Mucosa of rectum (tissue), 2 donors: Measurements from ENCODE around the gene NDUFAB1.
"Not testable (repeated sequence)": the region's sequence is repeated elsewhere in the genome, so short reads cannot be mapped to it uniquely, and the experiment has no call there.

Experiments
- H3K27ac ChIP-seq, 2 donors: one replicate each; pipeline ENCODE4 v1.7.0; 2013; ENCODE audit warnings: inconsistent platforms in 2 of 2, low read depth in 2 of 2, low read length in 2 of 2
- H3K27me3 ChIP-seq, 2 donors: one replicate each; pipeline ENCODE4 v1.7.0; 2013; ENCODE audit warnings: low read length in 2 of 2; ENCODE audit not compliant: control insufficient read depth in 2 of 2, insufficient read depth in 2 of 2
- H3K36me3 ChIP-seq, 2 donors: one replicate each; pipeline ENCODE4 v1.7.0; 2013; ENCODE audit warnings: low read length in 2 of 2; ENCODE audit not compliant: control insufficient read depth in 2 of 2, insufficient read depth in 2 of 2
- H3K4me1 ChIP-seq, 2 donors: one replicate each; pipeline ENCODE4 v1.7.0; 2013; ENCODE audit warnings: low read length in 2 of 2, mild to moderate bottlenecking in 1 of 2; ENCODE audit not compliant: control insufficient read depth in 2 of 2, insufficient read depth in 2 of 2
- H3K4me3 ChIP-seq, 2 donors: one replicate each; pipeline ENCODE4 v1.7.0; 2013; ENCODE audit warnings: low read length in 2 of 2
- H3K9ac ChIP-seq, 2 donors: one replicate each; pipeline ENCODE4 v1.7.0; 2013; ENCODE audit warnings: low read length in 2 of 2, low read depth in 1 of 2, mild to moderate bottlenecking in 1 of 2
- H3K9me3 ChIP-seq, 2 donors: one replicate each; pipeline ENCODE4 v1.7.0; 2013; ENCODE audit warnings: low read length in 2 of 2; ENCODE audit not compliant: control insufficient read depth in 2 of 2
- donor health status: healthy.
- donor health status: Normal muscosa, but diverticular disease.

NDUFAB1 gene

DNA sequence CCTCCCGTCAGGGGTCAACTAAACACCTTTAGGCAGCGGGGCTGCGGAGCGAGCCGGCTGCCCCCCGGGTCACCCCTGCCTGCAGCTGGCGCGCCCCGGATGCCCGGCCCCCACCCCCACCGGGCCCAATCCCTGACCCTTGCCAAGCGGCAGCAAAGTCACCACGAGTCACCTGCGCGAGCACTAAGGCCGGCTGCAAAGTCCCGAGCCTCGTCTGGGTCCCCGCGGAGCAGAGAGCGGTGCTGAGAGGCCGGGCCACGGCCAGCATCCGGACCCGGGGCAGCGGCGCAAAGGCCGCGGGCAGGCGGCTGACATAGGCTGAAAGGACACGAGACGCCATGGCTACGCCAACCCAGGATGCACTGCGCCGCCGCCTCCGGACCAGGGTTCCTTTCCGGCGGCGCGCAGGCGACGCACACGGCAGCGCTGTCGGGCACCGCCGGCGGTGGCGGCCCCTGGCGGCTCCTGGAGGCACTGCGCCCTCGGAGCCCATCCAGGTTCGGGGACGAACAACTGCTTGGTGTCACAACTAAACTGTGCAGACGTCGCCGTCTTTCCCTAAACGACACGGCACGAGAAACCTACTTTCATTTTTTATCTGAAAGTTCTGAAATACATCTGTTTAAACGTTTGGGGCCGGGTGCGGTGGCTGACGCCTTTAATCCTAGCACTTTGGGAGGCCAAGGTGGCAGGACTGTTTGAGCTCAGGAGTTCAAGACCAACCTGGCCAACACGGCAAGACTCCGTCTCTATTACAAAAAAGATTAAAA, at the start of gene NDUFAB1:
Gene NDUFAB1, minus strand, starts transcription at position 366 of the 770 bp plus-strand sequence. Its CDS starts 26 bp downstream, at position 340.
- peaks cover 18 to 27% of the 10 kb centered on the region in 2 donors for H3K36me3 ChIP-seq
- no peaks in the 10 kb centered on the region for H3K9me3 ChIP-seq
- peaks cover 7% of the 10 kb centered on the region in 2 donors for H3K4me1 ChIP-seq
- peak within 1 kb of the TSS; percentile 89 to 94 for H3K4me3 ChIP-seq
- H3K9ac ChIP-seq, result peak within 1 kb of the TSS; percentile 73 to 76
- peak within 1 kb of the TSS; percentile 67 to 76 for H3K27ac ChIP-seq
- no peaks in the 10 kb centered on the region for H3K27me3 ChIP-seq

DNA sequence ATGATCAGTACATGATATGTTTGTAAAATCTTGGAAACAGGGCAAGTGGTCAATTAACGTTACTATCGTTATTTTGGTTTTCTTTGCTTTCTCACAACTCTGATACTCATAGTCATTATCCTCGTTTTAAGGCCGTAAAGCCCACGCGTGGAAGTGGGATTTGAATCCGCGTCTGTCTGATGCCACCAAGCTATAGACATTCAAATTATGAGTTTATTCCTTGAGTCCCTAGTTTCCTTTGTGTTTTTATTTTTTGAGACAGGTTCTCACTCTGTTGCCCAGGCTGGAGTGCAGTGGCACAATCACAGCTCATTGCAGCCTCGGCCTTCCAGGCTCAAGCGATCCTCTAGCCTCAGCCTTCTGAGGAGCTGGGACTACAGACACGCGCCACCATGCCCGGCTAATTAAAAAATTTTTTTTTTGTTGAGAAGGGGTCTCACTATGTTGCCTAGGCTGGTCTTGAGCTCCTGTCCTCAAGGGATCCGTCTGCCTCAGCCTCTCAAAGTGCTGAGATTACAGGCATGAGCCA, 46.2 kb upstream of the NDUFAB1 start:
- H3K4me1 ChIP-seq, result peaks cover 10 to 16% of the 10 kb centered on the region in 2 donors
- H3K9me3 ChIP-seq, result no peaks in the 10 kb centered on the region
- peaks cover 0 to 20% of the 10 kb centered on the region in 2 donors for H3K36me3 ChIP-seq
- peak overlapping the region; percentile 97 to 99 for H3K4me3 ChIP-seq
- no peaks in the 10 kb centered on the region for H3K27me3 ChIP-seq
- peak overlapping the region in 1 of 2 donors; percentile 90 for H3K9ac ChIP-seq
- peak overlapping the region in 1 of 2 donors; percentile 92 for H3K27ac ChIP-seq

DNA sequence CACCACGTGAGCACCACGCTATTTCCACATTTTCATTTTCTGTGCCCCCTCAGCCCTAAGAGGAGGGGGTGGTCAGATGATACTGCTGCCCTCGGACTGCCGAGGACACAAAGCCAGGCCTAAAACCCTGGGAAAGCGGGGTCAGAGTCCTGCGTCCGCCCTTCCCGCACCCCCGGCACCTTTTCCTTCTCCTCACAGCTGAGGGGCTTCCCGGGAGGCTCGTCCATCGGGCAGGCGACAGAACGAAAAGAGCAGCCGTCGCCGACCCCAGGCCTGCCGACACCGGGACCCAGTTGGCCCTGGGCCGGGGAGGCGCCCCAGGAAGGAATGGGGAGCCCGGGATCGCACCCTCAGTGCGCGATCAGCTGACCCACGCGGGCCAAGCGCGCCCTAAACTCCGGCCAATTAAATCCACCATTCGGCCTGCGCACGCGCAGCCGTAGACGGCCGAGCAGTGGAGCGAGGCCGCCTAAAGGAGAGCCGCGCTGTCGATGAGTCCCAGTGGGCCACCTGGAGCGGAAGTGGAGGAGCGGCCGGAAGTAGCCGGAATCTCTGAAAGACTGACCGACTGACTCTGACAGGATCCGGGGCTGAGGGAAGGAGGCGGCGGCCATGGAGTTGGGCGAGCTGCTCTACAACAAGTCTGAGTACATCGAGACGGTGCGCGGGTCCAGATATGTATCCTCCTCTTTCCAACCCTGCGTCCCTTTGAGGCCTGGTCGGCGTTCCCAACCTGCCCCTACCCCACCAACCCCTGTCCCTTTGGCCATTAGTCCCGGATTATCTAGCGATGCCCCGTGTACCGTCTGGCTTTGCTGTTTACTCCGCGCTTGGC, 45.0 kb upstream of the NDUFAB1 start, which contains the start of the genes DCTN5 and PALB2:
Gene DCTN5, plus strand, starts transcription at position 536 of the 835 bp plus-strand sequence. Its CDS starts 77 bp downstream, at position 613.
Gene PALB2, minus strand, starts transcription at position 380 of the 835 bp plus-strand sequence. Its CDS starts 153 bp downstream, at position 227.
- no peaks in the 10 kb centered on the region for H3K27me3 ChIP-seq
- H3K4me1 ChIP-seq, result peaks cover 10 to 16% of the 10 kb centered on the region in 2 donors
- H3K36me3 ChIP-seq, result peaks cover 0 to 17% of the 10 kb centered on the region in 2 donors
- H3K9ac ChIP-seq, result peak within 1 kb of the TSS; percentile 90 to 96
- H3K4me3 ChIP-seq, result peak within 1 kb of the TSS; percentile 97 to 99
- H3K9me3 ChIP-seq, result no peaks in the 10 kb centered on the region
- H3K27ac ChIP-seq, result peak within 1 kb of the TSS; percentile 50 to 92

DNA sequence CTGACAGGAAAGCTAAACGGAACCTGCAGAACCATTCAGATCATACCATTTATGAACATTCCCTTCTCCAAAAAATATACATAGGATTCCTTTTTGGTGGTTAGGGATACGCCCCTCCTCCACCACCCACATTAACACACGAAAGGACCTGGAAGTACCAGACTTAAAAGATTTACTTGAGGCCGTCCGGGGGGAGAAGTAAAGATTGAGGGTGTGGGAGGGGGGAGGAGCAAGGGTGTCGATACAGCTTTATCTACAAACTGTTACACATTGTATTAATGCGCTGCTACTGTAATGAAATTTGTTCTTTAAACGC, 44.5 kb upstream of the NDUFAB1 start:
- Histone ChIP-seq H3K4me3 (peak overlapping the region; percentile 97 to 99), H3K36me3 (peaks cover 5 to 17% of the 10 kb centered on the region in 2 donors), H3K9me3 (no peaks in the 10 kb centered on the region), H3K27ac (peak overlapping the region; percentile 50 to 92), H3K9ac (peak overlapping the region; percentile 85 to 90), H3K4me1 (peaks cover 10 to 16% of the 10 kb centered on the region in 2 donors), H3K27me3 (no peaks in the 10 kb centered on the region)

DNA sequence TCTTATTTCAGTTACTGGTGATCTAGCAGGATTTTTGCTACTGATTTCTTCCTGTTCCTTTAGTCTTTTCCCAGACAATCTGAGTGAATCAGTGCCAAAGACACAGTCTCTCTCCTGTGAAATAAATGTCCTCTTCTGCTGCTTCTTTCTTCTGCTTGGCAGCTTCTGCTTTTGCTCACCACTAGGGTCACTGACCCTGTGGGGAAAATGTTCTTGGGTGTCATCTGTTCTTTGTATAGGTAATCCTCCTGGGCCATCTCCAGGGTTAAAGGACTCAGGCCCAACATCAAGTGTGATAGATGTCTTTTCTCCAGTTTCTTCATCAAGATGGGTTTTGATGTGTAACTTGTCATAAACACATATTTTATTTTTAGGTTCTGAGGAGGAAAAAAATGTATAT, 39.8 kb upstream of the NDUFAB1 start:
- Histone ChIP-seq H3K4me1 (peaks cover 10 to 12% of the 10 kb centered on the region in 2 donors), H3K9me3 (no peaks in the 10 kb centered on the region), H3K36me3 (peaks cover 14 to 18% of the 10 kb centered on the region in 2 donors), H3K9ac (no peak overlapping the region), H3K4me3 (no peak overlapping the region), H3K27me3 (no peaks in the 10 kb centered on the region), H3K27ac (no peak overlapping the region)

DNA sequence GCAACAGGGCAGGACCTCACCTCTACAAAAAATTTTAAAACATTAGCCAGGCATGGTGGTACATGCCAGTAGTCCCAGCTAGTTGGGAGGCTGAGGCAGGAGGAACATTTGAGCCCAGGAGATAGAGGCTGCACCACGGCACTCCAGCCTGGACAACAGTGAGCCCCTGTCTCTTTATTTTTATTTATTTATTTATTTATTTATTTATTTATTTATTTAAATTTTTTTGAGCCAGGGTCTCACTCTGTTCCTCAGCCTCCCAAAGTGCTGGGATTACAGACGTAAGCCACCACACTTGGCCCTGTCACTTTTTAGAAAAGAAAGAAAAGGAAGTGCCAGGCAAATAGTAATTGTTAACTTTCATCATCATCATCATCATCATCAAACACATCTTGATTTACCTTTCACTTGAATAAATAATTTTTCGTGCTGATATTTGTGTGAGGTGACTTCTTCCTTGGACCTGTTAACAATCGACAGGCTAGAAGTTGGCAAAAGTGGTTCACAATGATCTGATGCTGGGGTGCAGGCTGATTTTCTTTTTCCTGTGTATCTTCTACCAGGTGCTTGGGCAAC, 38.4 kb upstream of the NDUFAB1 start:
- Histone ChIP-seq H3K4me1 (no peaks in the 10 kb centered on the region), H3K27me3 (no peaks in the 10 kb centered on the region), H3K36me3 (peaks cover 20 to 26% of the 10 kb centered on the region in 2 donors), H3K9me3 (no peaks in the 10 kb centered on the region), H3K4me3 (no peak overlapping the region), H3K9ac (no peak overlapping the region), H3K27ac (no peak overlapping the region)

DNA sequence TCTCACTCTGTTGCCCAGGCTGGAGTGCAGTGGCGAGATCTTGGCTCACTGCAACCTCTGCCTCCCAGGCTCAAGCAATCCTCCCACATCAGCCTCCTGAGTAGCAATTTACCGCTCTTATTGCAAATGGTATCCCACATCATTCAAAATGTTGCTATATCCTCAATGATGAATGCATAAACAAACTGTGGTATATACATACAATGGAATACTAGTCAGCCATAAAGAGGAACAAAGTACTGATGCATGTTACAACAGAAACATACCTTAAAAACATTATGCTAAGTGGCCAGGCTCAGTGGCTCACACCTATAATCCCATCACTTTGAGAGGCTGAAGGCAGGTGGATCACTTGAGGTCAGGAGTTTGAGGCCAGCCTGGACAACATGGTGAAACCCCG, 35.8 kb upstream of the NDUFAB1 start:
- H3K27ac ChIP-seq, H3K9ac ChIP-seq, H3K4me1 ChIP-seq, H3K27me3 ChIP-seq, H3K9me3 ChIP-seq, H3K4me3 ChIP-seq: not testable (repeated sequence)
- H3K36me3 ChIP-seq, result peaks cover 27 to 30% of the 10 kb centered on the region in 2 donors

DNA sequence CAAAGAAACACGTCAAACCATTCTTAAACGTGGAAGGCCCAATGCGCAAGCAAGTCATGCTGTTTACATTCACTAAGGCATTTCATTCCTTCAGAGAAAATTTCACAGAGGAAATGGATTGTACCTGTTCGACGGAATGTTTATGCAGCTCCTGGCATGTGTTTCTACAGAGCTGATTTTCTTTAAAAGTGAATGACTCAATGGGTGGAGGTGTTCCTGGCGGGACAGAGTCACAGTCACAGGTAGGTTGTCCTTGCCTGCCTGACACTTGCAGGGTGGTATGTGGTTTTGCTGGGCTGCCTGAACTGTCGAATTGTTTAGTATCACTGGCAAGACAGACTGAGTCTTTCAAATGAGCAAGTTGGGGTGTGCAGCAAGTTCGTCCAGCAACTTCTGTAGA, 33.4 kb upstream of the NDUFAB1 start:
- peaks cover 22 to 26% of the 10 kb centered on the region in 2 donors for H3K36me3 ChIP-seq

DNA sequence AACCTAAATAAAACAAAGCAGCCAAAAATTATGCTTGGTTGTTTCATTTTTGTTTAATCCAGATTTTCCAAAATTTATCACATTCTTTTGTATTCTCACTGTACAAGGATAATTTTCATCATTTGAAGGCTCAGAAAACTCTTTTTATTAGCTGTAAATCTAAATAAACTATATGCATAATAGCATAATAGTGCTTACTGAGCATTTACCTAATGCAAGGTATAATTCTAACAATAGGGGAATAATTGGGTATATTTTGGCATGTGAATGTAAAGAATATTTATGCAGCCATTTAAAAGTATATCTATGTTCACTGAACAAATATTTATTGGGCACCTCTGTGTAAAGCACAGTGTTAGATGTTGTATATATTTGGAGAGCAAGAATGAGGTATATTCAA, 28.0 kb upstream of the NDUFAB1 start:
- no peaks in the 10 kb centered on the region for H3K9me3 ChIP-seq
- H3K4me3 ChIP-seq, result no peak overlapping the region
- peaks cover 30 to 46% of the 10 kb centered on the region in 2 donors for H3K36me3 ChIP-seq
- H3K27ac ChIP-seq, result no peak overlapping the region
- no peaks in the 10 kb centered on the region for H3K4me1 ChIP-seq
- no peaks in the 10 kb centered on the region for H3K27me3 ChIP-seq
- no peak overlapping the region for H3K9ac ChIP-seq

More for the DNA sequence above, 33.4 kb upstream of the NDUFAB1 start:
- Histone ChIP-seq H3K27ac (no peak overlapping the region), H3K9me3 (no peaks in the 10 kb centered on the region), H3K4me1 (no peaks in the 10 kb centered on the region), H3K9ac (no peak overlapping the region), H3K27me3 (no peaks in the 10 kb centered on the region), H3K4me3 (no peak overlapping the region)
